ENCODE results near the gene FPR2. TPM values are rescaled to one million over a fixed set of nuclear protein-coding genes. Genes with fewer than 3 reads are reported as not detected.

The FPR2 gene
- total and polyA plus RNA-seq, 2 of the 13 experiments (the other 11 are each of a cell fraction or from before 2014, with no cell fraction given) = not detected

DNA sequence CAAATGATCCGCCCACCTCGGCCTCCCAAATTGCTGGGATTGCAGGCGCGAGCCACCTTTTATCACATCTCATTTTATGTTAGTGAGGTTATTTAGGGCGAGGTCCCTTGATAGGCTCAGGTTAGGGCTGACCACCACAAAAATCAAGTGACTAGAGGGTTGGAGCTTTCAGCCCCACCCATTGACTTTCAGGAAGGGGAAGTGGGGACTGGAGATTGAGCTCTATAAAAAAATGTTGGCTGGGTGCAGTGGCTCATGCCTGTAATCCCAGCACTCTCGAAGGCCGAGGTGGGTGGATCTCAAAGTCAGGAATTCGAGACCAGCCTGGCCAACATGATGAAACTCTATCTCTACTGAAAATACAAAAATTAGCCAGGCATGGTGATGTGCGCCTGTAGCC lies 54.1 kb downstream of the FPR2 start:
- no peak overlapping the region for H3K9ac ChIP-seq (ENCODE audit: insufficient read depth, low read depth, low read length)
- BruUV-seq (replicated peaks) = no TSS peak
- no peaks in the 10 kb centered on the region for H3K27me3 ChIP-seq (ENCODE audit: control insufficient read depth in 1 of 2, insufficient read depth in 2 of 2, low read length in 2 of 2)
- H4K20me1 ChIP-seq (ENCODE audit: insufficient read depth, low read length) = no peaks in the 10 kb centered on the region
- FAIRE-seq (no peak), ATAC-seq (no peak), DNase-seq (ENCODE audit: low spot score) (no peak)
- CTCF ChIA-PET (ENCODE audit: low intra/inter-chr PET ratio, low total read pairs) = no interaction called here
- H3K36me3 ChIP-seq (replicated peaks in 1 of 2; ENCODE audit: control insufficient read depth in 1 of 2, insufficient read depth in 2 of 2, low read length in 2 of 2) = no peaks in the 10 kb centered on the region
- intact Hi-C loops (cut with micrococcal nuclease; ENCODE audit: unreplicated experiment) = no loop called here
- no peak overlapping the region for H3K4me2 ChIP-seq (ENCODE audit: low read depth, low read length)
- POLR2A ChIA-PET = interaction anchor here (0.6 kb wide), 1 partner anchor 197 kb away, joined by 3 read pairs; no protein-coding TSS in a partner anchor
- peaks cover 2% of the 10 kb centered on the region; the same call in 1 of the 2 replicates for H3K4me1 ChIP-seq (ENCODE audit: insufficient read depth, low read length)
- TF ChIP-seq, protein P1, sequence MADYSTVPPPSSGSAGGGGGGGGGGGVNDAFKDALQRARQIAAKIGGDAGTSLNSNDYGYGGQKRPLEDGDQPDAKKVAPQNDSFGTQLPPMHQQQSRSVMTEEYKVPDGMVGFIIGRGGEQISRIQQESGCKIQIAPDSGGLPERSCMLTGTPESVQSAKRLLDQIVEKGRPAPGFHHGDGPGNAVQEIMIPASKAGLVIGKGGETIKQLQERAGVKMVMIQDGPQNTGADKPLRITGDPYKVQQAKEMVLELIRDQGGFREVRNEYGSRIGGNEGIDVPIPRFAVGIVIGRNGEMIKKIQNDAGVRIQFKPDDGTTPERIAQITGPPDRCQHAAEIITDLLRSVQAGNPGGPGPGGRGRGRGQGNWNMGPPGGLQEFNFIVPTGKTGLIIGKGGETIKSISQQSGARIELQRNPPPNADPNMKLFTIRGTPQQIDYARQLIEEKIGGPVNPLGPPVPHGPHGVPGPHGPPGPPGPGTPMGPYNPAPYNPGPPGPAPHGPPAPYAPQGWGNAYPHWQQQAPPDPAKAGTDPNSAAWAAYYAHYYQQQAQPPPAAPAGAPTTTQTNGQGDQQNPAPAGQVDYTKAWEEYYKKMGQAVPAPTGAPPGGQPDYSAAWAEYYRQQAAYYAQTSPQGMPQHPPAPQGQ (CRISPR knock-in tag; IDR thresholded peaks at IDR 0.05; ENCODE audit: borderline replicate concordance) = no peak
- TF ChIP-seq HIVEP1 (CRISPR knock-in tag; IDR thresholded peaks at IDR 0.05) (no peak), ZNF75D (CRISPR knock-in tag; IDR thresholded peaks at IDR 0.05; ENCODE audit: borderline replicate concordance) (no peak)
- TF ChIP-seq, protein P2, sequence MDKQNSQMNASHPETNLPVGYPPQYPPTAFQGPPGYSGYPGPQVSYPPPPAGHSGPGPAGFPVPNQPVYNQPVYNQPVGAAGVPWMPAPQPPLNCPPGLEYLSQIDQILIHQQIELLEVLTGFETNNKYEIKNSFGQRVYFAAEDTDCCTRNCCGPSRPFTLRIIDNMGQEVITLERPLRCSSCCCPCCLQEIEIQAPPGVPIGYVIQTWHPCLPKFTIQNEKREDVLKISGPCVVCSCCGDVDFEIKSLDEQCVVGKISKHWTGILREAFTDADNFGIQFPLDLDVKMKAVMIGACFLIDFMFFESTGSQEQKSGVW (CRISPR knock-in tag; IDR thresholded peaks at IDR 0.05; ENCODE audit: borderline replicate concordance) = no peak
- TF ChIP-seq, protein P3, sequence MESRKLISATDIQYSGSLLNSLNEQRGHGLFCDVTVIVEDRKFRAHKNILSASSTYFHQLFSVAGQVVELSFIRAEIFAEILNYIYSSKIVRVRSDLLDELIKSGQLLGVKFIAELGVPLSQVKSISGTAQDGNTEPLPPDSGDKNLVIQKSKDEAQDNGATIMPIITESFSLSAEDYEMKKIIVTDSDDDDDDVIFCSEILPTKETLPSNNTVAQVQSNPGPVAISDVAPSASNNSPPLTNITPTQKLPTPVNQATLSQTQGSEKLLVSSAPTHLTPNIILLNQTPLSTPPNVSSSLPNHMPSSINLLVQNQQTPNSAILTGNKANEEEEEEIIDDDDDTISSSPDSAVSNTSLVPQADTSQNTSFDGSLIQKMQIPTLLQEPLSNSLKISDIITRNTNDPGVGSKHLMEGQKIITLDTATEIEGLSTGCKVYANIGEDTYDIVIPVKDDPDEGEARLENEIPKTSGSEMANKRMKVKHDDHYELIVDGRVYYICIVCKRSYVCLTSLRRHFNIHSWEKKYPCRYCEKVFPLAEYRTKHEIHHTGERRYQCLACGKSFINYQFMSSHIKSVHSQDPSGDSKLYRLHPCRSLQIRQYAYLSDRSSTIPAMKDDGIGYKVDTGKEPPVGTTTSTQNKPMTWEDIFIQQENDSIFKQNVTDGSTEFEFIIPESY (CRISPR knock-in tag; IDR thresholded peaks at IDR 0.05) = no peak
- TF ChIP-seq, protein P4, sequence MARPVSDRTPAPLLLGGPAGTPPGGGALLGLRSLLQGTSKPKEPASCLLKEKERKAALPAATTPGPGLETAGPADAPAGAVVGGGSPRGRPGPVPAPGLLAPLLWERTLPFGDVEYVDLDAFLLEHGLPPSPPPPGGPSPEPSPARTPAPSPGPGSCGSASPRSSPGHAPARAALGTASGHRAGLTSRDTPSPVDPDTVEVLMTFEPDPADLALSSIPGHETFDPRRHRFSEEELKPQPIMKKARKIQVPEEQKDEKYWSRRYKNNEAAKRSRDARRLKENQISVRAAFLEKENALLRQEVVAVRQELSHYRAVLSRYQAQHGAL (CRISPR knock-in tag; IDR thresholded peaks at IDR 0.05; ENCODE audit: not compliant biosample characterization) = no peak
- TF ChIP-seq, protein P5, sequence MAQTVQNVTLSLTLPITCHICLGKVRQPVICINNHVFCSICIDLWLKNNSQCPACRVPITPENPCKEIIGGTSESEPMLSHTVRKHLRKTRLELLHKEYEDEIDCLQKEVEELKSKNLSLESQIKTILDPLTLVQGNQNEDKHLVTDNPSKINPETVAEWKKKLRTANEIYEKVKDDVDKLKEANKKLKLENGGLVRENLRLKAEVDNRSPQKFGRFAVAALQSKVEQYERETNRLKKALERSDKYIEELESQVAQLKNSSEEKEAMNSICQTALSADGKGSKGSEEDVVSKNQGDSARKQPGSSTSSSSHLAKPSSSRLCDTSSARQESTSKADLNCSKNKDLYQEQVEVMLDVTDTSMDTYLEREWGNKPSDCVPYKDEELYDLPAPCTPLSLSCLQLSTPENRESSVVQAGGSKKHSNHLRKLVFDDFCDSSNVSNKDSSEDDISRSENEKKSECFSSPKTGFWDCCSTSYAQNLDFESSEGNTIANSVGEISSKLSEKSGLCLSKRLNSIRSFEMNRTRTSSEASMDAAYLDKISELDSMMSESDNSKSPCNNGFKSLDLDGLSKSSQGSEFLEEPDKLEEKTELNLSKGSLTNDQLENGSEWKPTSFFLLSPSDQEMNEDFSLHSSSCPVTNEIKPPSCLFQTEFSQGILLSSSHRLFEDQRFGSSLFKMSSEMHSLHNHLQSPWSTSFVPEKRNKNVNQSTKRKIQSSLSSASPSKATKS (CRISPR knock-in tag; IDR thresholded peaks at IDR 0.05) = no peak
- no peak overlapping the region for H2AFZ ChIP-seq (ENCODE audit: low read length)
- WGBS (ENCODE audit: low lambda C conversion rate) = 45% methylated on average over 9 of the region's 9 CpGs
- no peaks in the 10 kb centered on the region for H3K79me2 ChIP-seq (ENCODE audit: insufficient read depth, low read length)
- in situ Hi-C loops (cut with HindIII; ENCODE audit: extremely low pct_ligation_motif_present, low pct_unique_long_range_greater_than_20kb) = no loop called here
- peaks cover 51% of the 10 kb centered on the region for H3K9me3 ChIP-seq (ENCODE audit: low read length)
- H3K4me3 ChIP-seq (replicated peaks in 1 of 3; ENCODE audit: insufficient read depth in 1 of 3, low read depth in 2 of 3, low read length in 3 of 3) = no peak overlapping the region
- no peak overlapping the region for H3K27ac ChIP-seq (ENCODE audit: extremely low read length, insufficient read depth, low read length)

Measured in HepG2 (cell line).